Bronchial epithelial cell (primary cell): ENCODE measurements around the gene RCN1. TPM values are rescaled to one million over a fixed set of nuclear protein-coding genes. Genes with fewer than 3 reads are reported as not detected.

Experiments
- DNase-seq: peaks from one replicate; pipeline ENCODE4 v3.0.0-alpha.2; 2010; ENCODE audit warnings: low read depth
- FAIRE-seq: peaks from 2 replicates; lab custom pipeline; 2011; peaks lifted over from hg19 to GRCh38; lab: Jason Lieb, UNC
- H3K27me3 ChIP-seq: 2 replicates; pipeline ENCODE4 v1.5.1; 2011; ENCODE audit warnings: low read length; ENCODE audit not compliant: control insufficient read depth, insufficient read depth
- H3K36me3 ChIP-seq: 2 replicates; pipeline ENCODE4 v1.5.1; 2011; ENCODE audit warnings: low read length; ENCODE audit not compliant: control insufficient read depth, insufficient read depth
- H3K4me3 ChIP-seq: 2 replicates; pipeline ENCODE4 v1.5.1; 2011; ENCODE audit warnings: mild to moderate bottlenecking, low read depth, low read length, control low read depth
- total RNA-seq: library from RNA; depleted of rRNA; stranded (reverse); fragments of >200 nt; gene quantifications from 2 replicates; pipeline ENCODE4 v1.2.1, GENCODE V29; 2014
- TF ChIP-seq, protein P1 (sequence below): IDR thresholded peaks from 2 replicates; pipeline ENCODE4 v1.5.1; 2011; ENCODE audit warnings: mild to moderate bottlenecking, moderate library complexity, low read length, control low read depth, inconsistent platforms; ENCODE audit not compliant: insufficient read depth, severe bottlenecking

RCN1 gene
- total RNA-seq, 1 donor from 2014 or later, result 113 TPM

DNA sequence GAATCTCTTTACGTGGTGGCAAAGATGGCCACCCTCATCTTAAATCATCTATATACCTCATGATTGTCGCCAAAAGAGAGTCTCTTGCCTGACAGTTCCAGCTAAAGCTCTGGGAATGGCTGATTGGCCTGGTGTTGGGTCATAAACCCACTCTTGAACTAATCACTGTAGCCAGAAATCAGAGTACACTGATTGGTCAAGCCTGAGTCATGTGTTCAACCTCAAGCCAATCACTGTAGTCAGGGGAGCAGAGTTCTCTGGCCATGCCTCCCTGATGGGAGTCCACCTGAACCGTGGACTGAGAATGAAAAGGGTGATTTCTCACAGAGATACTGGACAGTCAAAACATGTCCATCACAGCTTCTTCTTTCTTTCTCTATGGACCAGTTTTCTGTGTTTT is 45.8 kb downstream of the RCN1 start:
- DNase-seq (peak; percentile 2), FAIRE-seq (no peak)
- TF ChIP-seq, protein P1, sequence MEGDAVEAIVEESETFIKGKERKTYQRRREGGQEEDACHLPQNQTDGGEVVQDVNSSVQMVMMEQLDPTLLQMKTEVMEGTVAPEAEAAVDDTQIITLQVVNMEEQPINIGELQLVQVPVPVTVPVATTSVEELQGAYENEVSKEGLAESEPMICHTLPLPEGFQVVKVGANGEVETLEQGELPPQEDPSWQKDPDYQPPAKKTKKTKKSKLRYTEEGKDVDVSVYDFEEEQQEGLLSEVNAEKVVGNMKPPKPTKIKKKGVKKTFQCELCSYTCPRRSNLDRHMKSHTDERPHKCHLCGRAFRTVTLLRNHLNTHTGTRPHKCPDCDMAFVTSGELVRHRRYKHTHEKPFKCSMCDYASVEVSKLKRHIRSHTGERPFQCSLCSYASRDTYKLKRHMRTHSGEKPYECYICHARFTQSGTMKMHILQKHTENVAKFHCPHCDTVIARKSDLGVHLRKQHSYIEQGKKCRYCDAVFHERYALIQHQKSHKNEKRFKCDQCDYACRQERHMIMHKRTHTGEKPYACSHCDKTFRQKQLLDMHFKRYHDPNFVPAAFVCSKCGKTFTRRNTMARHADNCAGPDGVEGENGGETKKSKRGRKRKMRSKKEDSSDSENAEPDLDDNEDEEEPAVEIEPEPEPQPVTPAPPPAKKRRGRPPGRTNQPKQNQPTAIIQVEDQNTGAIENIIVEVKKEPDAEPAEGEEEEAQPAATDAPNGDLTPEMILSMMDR, result no peak
- Histone ChIP-seq H3K27me3 (no peaks in the 10 kb centered on the region), H3K4me3 (no peak overlapping the region), H3K36me3 (no peaks in the 10 kb centered on the region)

- H3K4me3 ChIP-seq, result no peak overlapping the region
- no peaks in the 10 kb centered on the region for H3K27me3 ChIP-seq
- no peaks in the 10 kb centered on the region for H3K36me3 ChIP-seq
- TF ChIP-seq, protein P1, result no peak
- DNase-seq (peak; percentile 99), FAIRE-seq (no peak)
These were observed 46.4 kb downstream of the RCN1 start for GRCh38 chr11:32137263-32137662.

- DNase-seq (no peak), FAIRE-seq (peak; percentile 47)
- TF ChIP-seq, protein P1, result no peak
- H3K4me3 ChIP-seq, result no peak overlapping the region
- H3K27me3 ChIP-seq, result no peaks in the 10 kb centered on the region
- no peaks in the 10 kb centered on the region for H3K36me3 ChIP-seq
These were observed 47.0 kb downstream of the RCN1 start for GRCh38 chr11:32137869-32138268.

GRCh38 chr11:32138902-32139301 is 48.0 kb downstream of the RCN1 start:
- TF ChIP-seq, protein P1, result no peak
- DNase-seq, result no peak
- H3K4me3 ChIP-seq, result no peak overlapping the region
- H3K27me3 ChIP-seq, result no peaks in the 10 kb centered on the region
- no peak for FAIRE-seq
- H3K36me3 ChIP-seq, result no peaks in the 10 kb centered on the region

DNA sequence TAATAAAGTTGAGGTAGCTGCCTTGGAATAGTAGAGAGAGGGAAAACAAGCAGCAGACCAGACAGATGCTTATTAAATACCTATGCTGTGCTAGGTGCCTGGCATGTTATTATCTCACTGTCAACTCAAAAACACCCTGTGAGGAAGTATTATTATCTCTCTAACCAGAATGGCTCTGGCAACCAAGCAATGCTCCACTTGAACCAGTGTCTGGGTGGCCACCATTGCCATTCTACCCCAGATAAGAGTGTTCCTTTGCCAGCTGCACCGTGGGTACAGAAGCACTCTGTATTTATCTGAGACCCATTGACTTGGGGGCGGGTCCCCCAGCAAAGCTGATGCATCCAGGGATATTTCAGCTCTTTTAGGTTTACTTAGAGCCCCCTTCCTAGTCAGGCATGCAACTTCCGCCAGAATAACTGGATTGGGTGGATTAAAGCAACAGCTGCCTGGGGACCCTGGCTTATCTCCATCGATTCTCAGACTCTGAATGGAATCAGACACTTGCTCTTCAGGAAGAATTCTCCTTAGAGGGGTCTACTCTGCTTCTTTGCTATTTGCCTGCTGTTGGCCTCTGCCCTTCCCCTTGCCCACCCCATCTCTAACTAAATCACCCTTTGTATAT is 49.1 kb downstream of the RCN1 start:
- no peak for DNase-seq
- no peaks in the 10 kb centered on the region for H3K36me3 ChIP-seq

More for the DNA sequence above, 49.1 kb downstream of the RCN1 start:
- no peak for FAIRE-seq
- no peak overlapping the region for H3K4me3 ChIP-seq
- H3K27me3 ChIP-seq, result no peaks in the 10 kb centered on the region
- TF ChIP-seq, protein P1, result no peak
